Measurements from ENCODE around the gene CFD. TPM values are rescaled to one million over a fixed set of nuclear protein-coding genes. Genes with fewer than 3 reads are reported as not detected.
"Not testable (repeated sequence)": the region's sequence is repeated elsewhere in the genome, so short reads cannot be mapped to it uniquely, and the experiment has no call there.

The CFD gene
- total RNA-seq, 2 experiments from 2014 or later = 0.17 to 0.25 TPM

DNA sequence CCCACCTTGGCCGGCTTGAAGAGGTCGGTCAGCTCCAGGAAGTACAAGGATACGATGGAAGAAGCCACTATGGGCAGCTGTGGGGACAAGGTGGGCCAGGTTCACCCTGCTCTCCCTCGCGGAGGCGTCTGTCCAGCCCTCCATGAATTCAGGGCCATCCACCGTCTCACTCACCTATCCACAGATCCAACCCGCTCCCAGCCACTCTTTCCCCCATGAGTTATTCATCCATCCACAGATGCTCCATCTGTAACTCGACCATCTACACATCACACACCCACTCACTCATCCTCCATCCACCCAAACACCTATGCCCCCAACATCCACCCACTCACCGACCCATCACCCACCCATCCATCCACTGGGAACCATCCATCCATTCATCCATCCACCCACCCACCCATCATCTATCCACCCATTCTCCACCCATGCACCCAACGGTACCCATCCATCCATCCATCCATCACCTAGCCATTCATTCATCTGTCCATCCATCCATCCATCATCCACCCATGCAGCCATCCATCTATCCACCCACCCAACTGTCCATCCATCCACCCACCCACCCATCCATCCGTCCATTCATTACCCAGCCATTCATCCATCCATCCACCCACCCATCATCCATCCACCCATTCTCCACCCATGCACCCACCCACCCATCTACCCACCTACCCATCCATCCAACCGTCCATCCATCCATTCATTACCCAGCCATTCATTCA, 43.5 kb upstream of the CFD start:
- H3K4me1 Mint-ChIP-seq (ENCODE audit: low read depth) = no peaks in the 10 kb centered on the region
- no peak overlapping the region for H3K4me3 Mint-ChIP-seq
- no peaks in the 10 kb centered on the region for H3K27me3 Mint-ChIP-seq (ENCODE audit: low read depth)
- intact Hi-C loops (cut with micrococcal nuclease) = no loop called here
- H3K36me3 Mint-ChIP-seq (ENCODE audit: low read depth) = peaks cover 27% of the 10 kb centered on the region
- CTCF ChIA-PET = interaction anchor here (0.6 kb wide), 1 partner anchor 48 kb away, joined by 3 read pairs; no protein-coding TSS in a partner anchor
- H3K27ac Mint-ChIP-seq = no peak overlapping the region
- peaks cover 2% of the 10 kb centered on the region for H3K9me3 Mint-ChIP-seq
- DNase-seq = no peak

GRCh38 chr19:816500-816857, 43.0 kb upstream of the CFD start:
- H3K27me3 Mint-ChIP-seq (ENCODE audit: low read depth) = no peaks in the 10 kb centered on the region
- no peak for DNase-seq
- H3K4me1 Mint-ChIP-seq (ENCODE audit: low read depth) = no peaks in the 10 kb centered on the region
- H3K9me3 Mint-ChIP-seq = peaks cover 2% of the 10 kb centered on the region
- no peak overlapping the region for H3K4me3 Mint-ChIP-seq
- CTCF ChIA-PET = no interaction called here
- intact Hi-C loops (cut with micrococcal nuclease) = no loop called here
- no peak overlapping the region for H3K27ac Mint-ChIP-seq
- H3K36me3 Mint-ChIP-seq (ENCODE audit: low read depth) = peaks cover 24% of the 10 kb centered on the region

- CTCF ChIA-PET = interaction anchor here (1.4 kb wide), 1 partner anchor 49 kb away, joined by 8 read pairs; no protein-coding TSS in a partner anchor
- H3K4me1 Mint-ChIP-seq (ENCODE audit: low read depth); H3K9me3 Mint-ChIP-seq; H3K4me3 Mint-ChIP-seq; H3K36me3 Mint-ChIP-seq (ENCODE audit: low read depth); intact Hi-C loops (cut with micrococcal nuclease); H3K27ac Mint-ChIP-seq; DNase-seq: not testable (repeated sequence)
- H3K27me3 Mint-ChIP-seq (ENCODE audit: low read depth) = peaks cover 11% of the 10 kb centered on the region
These were observed 39.3 kb upstream of the CFD start for GRCh38 chr19:820212-820611.

DNA sequence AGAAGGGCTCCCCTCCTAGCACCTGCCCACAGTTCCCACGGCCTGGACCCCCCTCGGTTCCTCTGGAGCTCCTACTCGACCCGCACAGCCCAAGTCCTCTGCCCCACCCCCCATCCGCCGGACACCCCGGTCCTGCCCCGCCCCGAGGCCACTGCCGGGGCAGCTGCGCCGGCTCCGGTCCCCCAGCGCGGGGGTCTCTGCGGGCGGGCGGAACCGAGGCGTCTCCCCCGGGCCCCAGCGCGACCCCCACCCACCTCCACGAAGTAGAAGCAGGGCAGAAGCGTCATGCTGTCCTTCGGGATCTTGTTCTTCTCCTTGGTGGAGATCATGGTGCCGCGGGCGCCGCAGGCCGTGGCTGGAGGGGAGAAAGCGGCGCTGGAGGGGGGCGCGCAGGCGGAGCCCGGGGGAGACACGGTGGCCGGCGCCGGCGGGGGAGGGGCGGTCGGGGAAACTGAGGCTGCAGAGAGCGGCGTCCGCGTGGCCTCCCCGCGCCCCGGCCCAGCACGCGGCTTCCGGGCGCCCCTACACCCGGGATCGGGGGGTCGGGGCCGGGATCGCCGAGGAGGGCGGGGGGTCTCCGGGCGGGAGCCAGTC, 38.1 kb upstream of the CFD start:
- no peak overlapping the region for H3K4me3 Mint-ChIP-seq
- no peak overlapping the region for H3K27ac Mint-ChIP-seq
- H3K9me3 Mint-ChIP-seq = peaks cover 2% of the 10 kb centered on the region
- H3K4me1 Mint-ChIP-seq (ENCODE audit: low read depth) = peaks cover 3% of the 10 kb centered on the region
- peaks cover 11% of the 10 kb centered on the region for H3K27me3 Mint-ChIP-seq (ENCODE audit: low read depth)
- CTCF ChIA-PET = interaction anchor here (1.4 kb wide), 1 partner anchor 50 kb away, joined by 8 read pairs; no protein-coding TSS in a partner anchor
- no peak for DNase-seq
- H3K36me3 Mint-ChIP-seq (ENCODE audit: low read depth) = peaks cover 4% of the 10 kb centered on the region
- intact Hi-C loops (cut with micrococcal nuclease) = no loop called here

DNA sequence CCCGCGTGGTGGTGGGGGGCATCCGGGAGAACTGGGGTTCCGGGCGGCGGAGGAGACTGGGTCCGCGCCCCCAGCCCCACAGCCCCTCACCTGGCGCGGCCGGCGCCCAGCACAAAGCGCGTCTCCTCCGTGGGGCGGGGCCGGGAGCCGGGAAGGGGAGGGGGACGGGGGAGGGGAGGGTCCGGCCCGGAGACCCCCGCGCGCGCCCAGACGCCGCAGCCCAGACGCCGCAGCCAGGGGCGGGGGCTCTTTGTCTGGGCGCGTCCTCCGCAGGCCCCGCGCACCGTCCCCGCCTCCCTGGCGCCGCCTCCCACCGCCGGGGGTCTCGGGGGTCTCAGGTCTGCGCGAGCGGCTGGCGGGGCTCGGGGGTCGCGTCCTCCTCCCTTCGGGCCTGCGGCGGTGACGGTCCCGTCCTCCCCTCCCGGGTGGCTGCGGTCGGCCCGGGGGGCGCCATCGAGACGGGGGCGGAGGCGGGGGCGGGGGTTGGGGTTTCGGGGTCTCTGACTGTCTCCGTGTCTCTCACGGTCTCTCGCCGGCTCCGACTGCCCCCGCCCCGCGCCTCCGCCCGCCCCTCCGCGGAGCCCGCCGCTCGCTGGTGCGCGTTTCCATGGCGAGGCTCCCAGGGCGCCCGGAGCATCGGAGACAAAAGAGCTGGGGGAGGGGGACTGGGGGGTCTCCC, 37.5 kb upstream of the CFD start, which contains the start of gene PLPPR3:
Gene PLPPR3 (minus strand): TSS at position 131 of the 679 bp plus-strand sequence. CDS start 396 bp downstream, outside the sequence.
- intact Hi-C loops (cut with micrococcal nuclease) = no loop called here
- Mint-ChIP-seq H3K9me3 (no peaks in the 10 kb centered on the region), H3K27me3 (ENCODE audit: low read depth) (peaks cover 11% of the 10 kb centered on the region), H3K4me1 (ENCODE audit: low read depth) (peaks cover 3% of the 10 kb centered on the region), H3K36me3 (ENCODE audit: low read depth) (no peaks in the 10 kb centered on the region), H3K4me3 (no peak within 1 kb of the TSS), H3K27ac (no peak within 1 kb of the TSS)
- CTCF ChIA-PET = no interaction called here
- no peak for DNase-seq

GRCh38 chr19:823565-824121, 35.8 kb upstream of the CFD start:
- Mint-ChIP-seq H3K27ac (no peak overlapping the region), H3K4me3 (no peak overlapping the region), H3K36me3 (ENCODE audit: low read depth) (no peaks in the 10 kb centered on the region), H3K9me3 (no peaks in the 10 kb centered on the region), H3K27me3 (ENCODE audit: low read depth) (peaks cover 11% of the 10 kb centered on the region), H3K4me1 (ENCODE audit: low read depth) (peaks cover 3% of the 10 kb centered on the region)
- no peak for DNase-seq
- CTCF ChIA-PET = interaction anchor here (0.7 kb wide), 1 partner anchor 970 kb away, joined by 3 read pairs; no protein-coding TSS in a partner anchor
- intact Hi-C loops (cut with micrococcal nuclease) = no loop called here

DNA sequence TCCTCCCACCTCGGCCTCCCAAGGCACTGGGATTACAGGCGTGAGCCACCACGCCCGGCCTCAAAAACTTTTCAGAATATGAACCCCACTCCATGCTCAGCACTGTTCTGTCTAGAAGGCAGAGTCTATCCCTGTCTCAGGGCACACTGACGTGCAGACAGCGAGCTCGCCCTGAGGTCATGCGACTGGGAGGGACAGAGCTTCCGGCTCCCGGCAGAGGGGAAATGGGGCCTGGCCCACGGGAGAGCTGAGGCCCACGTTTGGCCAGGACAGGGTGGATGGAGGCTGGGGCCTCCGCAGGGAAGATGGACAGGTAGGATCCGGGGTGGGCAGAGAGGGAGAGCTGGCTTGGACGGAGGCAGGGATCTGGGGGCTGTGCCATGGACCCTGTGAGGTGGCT, 34.6 kb upstream of the CFD start:
- intact Hi-C loops (cut with micrococcal nuclease) = no loop called here
- DNase-seq = no peak
- Mint-ChIP-seq H3K4me1 (ENCODE audit: low read depth) (peaks cover 3% of the 10 kb centered on the region), H3K9me3 (no peaks in the 10 kb centered on the region), H3K27ac (no peak overlapping the region), H3K36me3 (ENCODE audit: low read depth) (no peaks in the 10 kb centered on the region), H3K27me3 (ENCODE audit: low read depth) (peaks cover 11% of the 10 kb centered on the region), H3K4me3 (no peak overlapping the region)
- CTCF ChIA-PET = interaction anchor here (0.7 kb wide), 1 partner anchor 338 kb away, joined by 3 read pairs; no protein-coding TSS in a partner anchor

GRCh38 chr19:825897-826644, 33.4 kb upstream of the CFD start:
- no peak overlapping the region for H3K4me3 Mint-ChIP-seq
- peaks cover 11% of the 10 kb centered on the region for H3K27me3 Mint-ChIP-seq (ENCODE audit: low read depth)
- H3K4me1 Mint-ChIP-seq (ENCODE audit: low read depth) = peaks cover 3% of the 10 kb centered on the region
- H3K36me3 Mint-ChIP-seq (ENCODE audit: low read depth) = no peaks in the 10 kb centered on the region
- H3K27ac Mint-ChIP-seq = no peak overlapping the region
- no peaks in the 10 kb centered on the region for H3K9me3 Mint-ChIP-seq
- intact Hi-C loops (cut with micrococcal nuclease) = no loop called here
- CTCF ChIA-PET = no interaction called here
- DNase-seq = no peak

- H3K9me3 Mint-ChIP-seq = no peaks in the 10 kb centered on the region
- no peak overlapping the region for H3K4me3 Mint-ChIP-seq
- intact Hi-C loops (cut with micrococcal nuclease) = no loop called here
- DNase-seq = no peak
- CTCF ChIA-PET = no interaction called here
- peaks cover 11% of the 10 kb centered on the region for H3K27me3 Mint-ChIP-seq (ENCODE audit: low read depth)
- no peak overlapping the region for H3K27ac Mint-ChIP-seq
- no peaks in the 10 kb centered on the region for H3K36me3 Mint-ChIP-seq (ENCODE audit: low read depth)
- H3K4me1 Mint-ChIP-seq (ENCODE audit: low read depth) = peaks cover 3% of the 10 kb centered on the region
These were observed 32.2 kb upstream of the CFD start for GRCh38 chr19:827314-827709.

- Mint-ChIP-seq H3K36me3 (ENCODE audit: low read depth) (no peaks in the 10 kb centered on the region), H3K9me3 (no peaks in the 10 kb centered on the region), H3K27me3 (ENCODE audit: low read depth) (peaks cover 8% of the 10 kb centered on the region), H3K4me3 (no peak within 1 kb of the TSS), H3K4me1 (ENCODE audit: low read depth) (peaks cover under 1% of the 10 kb centered on the region), H3K27ac (no peak within 1 kb of the TSS)
- intact Hi-C loops (cut with micrococcal nuclease) = no loop called here
- no peak for DNase-seq
- CTCF ChIA-PET = no interaction called here
These were observed 31.6 kb upstream of the CFD start, which contains the start of gene AZU1 for GRCh38 chr19:827710-828321. Gene AZU1, plus strand, starts transcription at chr19:827837. Its CDS starts 10 bp downstream, at chr19:827847.

GRCh38 chr19:829129-829758, 30.2 kb upstream of the CFD start:
- no peaks in the 10 kb centered on the region for H3K4me1 Mint-ChIP-seq (ENCODE audit: low read depth)
- CTCF ChIA-PET = no interaction called here
- DNase-seq = no peak
- H3K27ac Mint-ChIP-seq = no peak overlapping the region
- no peaks in the 10 kb centered on the region for H3K9me3 Mint-ChIP-seq
- H3K4me3 Mint-ChIP-seq = no peak overlapping the region
- H3K36me3 Mint-ChIP-seq (ENCODE audit: low read depth) = no peaks in the 10 kb centered on the region
- peaks cover 1% of the 10 kb centered on the region for H3K27me3 Mint-ChIP-seq (ENCODE audit: low read depth)
- intact Hi-C loops (cut with micrococcal nuclease) = no loop called here

All from activated naive CD4-positive, alpha-beta T cell treated with anti-CD3 and anti-CD28 coated beads for 36 hours (primary cell).